ENCODE data around the gene B3GNT7.
"Not testable (repeated sequence)": the region's sequence is repeated elsewhere in the genome, so short reads cannot be mapped to it uniquely, and the experiment has no call there.

Gene B3GNT7

DNA sequence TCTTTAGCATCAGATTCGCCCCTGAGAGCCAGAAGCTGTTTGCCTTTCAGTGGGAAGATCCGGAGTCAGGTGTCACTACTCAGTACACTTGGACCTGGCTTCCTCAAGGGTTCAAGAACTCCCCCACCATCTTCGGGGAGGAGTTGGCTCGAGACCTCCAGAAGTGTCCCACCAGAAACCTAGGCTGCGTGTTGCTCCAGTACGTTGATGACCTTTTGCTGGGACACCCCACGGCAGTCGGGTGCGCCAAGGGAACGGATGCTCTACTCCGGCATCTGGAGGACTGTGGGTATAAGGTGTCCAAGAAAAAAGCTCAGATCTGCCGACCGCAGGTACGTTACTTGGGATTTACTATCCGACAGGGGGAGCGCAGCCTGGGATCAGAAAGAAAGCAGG lies 8.7 kb downstream of the B3GNT7 start:
- not testable (repeated sequence) for DNase-seq

DNA sequence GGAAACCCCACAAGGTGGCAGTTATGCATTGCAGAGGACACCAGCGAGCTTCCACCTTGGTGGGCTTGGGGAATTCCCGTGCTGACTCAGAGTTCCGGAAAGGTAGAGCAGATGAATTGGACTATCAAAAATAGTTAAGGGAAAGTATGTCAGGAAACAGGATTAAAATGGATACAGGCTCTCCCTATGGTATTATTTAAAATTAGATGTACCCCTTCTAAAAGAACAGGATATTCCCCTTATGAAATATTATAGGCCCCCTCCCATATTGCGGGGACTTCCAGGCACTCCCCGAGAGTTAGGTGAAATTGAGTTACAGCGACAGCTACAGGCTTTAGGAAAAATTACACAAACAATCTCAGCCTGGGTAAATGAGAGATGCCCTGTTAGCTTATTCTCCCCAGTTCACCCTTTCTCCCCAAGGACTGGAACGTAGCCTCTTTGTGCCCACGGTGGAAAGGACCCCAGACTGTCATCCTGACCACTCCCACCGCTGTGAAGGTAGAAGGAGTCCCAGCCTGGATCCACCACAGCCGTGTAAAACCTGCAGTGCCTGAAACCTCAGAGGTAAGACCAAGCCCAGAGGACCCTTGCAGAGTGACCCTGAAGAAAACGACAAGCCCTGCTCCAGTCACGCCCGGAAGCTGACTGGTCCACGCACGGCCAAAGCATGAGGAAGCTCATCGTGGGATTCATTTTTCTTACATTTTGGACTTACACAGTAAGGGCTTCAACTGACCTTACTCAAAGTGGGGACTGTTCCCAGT lies 10.3 kb downstream of the B3GNT7 start:
- not testable (repeated sequence) for DNase-seq

DNA sequence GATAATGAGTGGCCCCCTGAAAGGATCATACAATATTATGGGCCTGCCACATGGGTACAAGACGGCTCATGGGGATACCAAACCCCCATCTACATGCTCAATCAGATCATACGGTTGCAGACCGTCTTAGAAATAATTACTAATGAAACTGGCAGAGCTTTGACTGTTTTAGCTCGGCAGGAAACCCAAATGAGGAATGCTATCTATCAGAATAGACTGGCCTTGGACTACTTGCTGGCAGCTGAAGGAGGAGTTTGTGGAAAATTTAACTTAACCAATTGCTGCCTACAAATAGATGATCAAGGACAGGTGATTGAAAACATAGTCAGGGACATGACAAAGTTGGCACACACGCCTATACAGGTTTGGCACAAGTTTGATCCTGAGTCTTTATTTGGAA lies 12.2 kb downstream of the B3GNT7 start:
- DNase-seq: not testable (repeated sequence)

DNA sequence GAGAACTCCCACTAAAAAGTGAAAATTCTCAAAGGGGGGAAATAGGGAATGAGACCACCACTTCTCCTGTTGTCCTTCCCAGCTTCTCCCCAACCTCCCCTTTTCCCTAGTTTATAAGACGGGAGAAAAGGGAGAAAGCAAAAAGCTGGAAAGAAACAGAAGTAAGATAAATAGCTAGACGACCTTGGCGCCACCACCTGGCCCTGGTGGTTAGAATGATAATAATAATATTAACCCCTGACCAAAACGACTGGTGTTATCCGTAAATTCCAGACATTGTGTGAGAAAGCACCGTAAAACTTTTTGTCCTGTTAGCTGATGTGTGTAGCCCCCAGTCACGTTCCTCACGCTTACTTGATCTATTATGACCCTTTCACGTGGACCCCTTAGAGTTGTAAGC lies 12.8 kb downstream of the B3GNT7 start:
- DNase-seq: not testable (repeated sequence)

DNA sequence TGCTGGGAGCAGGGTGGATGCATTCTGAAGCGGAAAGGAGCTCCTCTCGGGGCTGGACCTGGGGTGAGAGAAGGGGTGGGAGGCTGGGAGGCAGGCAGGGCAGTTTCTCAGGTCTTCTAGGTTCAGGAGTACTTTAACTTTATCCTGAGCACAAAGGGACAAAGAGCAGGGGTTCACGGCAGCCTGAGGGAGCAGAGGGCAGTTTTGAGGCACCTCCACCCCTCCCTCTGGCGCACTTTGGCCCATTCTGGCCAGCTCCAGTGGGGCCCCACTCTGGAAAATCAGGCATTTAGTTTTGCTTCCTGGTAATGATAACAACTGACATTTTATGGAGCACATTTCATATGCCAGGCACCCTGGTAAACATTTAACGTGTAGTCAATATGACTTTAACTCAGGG lies 14.3 kb downstream of the B3GNT7 start:
- no peak for DNase-seq

DNA sequence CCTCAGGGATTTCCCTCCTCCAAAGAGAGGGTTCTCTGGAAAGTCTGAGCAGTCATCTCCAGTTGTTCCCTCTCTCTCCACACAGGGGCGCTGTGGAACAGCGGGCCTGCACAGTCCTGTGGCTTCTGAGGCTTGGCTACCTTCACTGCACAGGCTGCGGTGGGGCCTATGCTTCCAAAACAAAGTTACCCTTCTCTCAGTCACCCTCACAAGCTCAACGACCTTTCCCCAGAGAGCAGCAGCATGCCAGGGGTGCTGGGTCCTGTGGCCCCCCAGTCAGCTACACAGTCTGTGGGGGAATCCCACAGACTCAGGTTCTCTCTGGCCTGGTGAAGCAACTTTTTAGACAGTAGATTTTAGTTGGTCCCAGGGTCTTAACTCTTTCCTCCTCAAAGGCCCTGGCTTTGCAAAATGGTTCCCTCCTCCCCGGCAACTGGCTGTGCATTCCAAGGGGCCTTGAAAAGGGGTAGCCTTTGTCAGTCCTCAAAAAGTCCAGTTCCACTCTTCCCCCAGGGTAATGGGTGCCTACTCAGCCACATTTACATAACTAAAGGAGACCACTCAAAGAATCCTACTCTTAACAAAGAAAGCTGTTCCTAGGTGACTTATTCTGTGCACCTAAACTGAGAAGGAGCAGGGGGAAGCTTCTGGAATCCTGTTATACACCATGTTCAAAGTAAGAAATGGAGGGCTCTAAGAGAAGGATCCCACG lies 14.9 kb downstream of the B3GNT7 start:
- DNase-seq: no peak

DNA sequence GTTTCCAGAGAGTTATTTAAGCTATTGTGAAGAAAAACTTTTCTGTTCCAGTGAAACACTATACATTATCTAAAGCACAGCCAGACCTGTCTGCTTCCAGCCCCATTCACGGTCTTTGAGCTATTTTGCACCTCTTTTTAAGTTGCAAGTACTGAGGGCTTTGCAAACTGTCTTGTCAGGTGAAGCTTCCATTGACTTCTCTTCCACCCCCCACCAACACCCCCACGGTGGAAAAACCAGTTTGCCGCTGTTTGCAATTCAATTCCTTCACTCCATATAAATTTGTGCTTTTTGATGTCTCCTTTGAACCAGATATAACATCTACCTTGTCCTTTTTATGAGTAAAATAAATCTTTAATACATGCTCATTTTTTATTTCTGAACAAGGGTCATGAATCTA lies 15.7 kb downstream of the B3GNT7 start:
- no peak for DNase-seq

DNA sequence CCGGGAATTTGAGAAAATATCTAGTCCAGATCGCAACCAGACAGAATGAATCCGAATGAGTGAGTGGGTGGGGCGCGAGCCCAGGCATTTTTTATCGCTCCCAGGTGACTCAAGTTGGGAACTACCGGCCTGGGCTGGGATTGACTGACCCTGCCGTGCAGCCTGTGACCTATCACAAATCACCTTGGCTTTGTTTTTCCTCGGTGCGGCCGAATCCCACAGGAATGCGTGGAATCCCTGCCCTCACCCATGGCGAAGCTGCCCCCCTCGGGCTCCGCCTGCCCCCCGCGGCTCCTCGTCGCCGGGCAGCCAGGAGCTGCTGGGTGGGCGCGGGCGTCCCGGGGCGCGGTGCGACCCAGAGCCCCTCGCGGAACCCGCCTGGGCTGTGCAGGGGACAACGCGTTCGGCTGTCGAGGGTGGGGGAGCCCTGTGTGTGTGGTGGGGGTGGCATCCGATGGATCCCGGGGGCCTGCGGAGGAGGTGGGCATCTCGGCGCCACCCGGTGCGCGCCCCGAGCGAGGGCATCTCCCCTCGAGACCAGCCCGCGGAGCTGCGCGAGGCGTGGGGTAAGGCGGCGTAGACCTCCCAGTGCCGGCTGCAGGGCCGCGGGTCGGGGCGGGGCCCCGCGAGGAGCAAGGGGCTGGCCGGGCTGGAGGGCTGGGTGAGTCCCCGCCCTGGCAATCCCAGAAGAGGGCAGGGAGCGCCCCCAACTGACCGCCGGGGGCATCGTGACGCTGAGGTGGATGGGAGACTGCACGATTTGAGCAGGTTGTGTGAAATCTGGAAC lies 16.5 kb downstream of the B3GNT7 start:
- DNase-seq: peak; percentile 68

DNA sequence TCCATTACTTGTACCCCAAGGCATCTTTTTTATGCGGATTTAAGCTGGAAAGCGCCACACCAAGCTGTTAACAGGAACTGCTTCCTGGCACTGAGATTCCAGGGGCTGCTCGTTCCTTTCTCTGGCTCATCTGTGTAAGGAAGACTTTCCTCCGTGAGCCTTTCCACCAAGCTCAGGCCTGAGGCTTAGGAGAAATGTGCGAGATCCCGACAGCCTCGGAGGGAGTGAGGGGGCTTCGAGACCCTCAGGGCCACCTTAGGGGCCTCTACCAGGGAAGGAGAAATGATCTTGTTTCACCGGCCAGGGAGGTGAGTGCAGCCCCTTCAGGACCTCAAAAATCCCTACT lies 17.1 kb downstream of the B3GNT7 start:
- no peak for DNase-seq

DNA sequence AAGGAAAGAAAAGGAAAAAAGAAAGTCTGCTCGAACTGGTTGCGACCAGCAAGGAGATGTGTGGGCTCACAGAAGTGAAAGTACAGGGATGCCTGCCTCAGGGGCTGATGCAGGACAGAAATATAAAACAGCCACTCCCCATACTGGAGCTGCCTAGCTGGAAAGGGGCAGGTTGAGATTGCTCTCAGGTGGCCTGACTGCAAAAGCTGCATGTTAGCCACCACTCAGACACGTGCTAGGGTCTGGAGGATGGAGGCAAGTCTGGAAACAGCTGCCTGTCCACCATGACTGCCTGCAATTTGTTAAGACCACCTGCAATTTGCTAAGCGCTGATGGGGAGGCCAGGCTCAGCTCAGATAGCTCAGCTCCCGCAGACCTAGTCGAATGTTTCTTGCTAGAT lies 17.9 kb downstream of the B3GNT7 start:
- DNase-seq: no peak

DNA sequence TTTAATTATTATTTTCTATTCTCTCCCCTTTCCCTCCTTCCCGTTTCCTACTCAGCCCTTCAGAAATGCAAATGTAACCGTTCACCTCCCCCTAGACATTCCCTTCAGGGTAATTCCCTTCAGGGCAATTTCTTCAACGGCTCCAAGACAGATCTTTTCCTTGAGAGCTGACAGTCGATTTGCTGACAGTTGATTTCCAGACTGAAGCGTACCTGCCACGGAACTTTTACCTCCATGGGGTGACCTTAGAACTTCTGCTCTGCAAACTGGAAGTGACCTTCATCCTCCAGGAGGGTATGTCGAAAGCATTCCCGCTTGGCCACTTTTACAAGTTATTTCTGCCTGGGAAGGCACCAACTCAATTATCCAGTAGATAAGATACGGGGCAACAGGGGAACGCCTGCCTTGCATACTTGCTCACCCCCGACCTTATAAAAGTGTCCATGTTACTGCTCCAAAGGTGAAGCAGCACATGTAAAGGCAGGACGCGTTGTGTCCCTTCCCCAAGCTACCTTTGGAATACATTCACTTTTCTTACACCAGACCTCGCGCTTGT lies 18.5 kb downstream of the B3GNT7 start:
- no peak for DNase-seq

DNA sequence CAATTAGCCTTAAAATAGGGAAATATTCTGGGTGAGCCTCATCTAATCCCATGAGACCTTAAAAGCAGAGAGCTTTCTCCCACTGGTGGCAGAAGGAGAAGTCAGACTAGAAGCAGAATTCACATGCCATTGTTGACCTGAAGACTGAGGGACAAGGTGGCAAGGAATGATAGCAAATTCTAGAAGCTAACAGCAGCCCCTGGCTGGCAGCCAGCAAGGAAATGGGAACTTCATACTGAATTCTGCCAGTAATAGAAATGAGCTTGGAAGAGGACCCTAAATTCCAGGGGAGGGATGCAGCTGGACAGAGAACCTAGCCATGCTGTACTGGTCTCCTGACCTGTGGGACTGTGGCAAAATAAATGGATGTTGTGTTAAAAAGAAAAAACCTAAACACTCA lies 19.5 kb downstream of the B3GNT7 start:
- no peak for DNase-seq

DNA sequence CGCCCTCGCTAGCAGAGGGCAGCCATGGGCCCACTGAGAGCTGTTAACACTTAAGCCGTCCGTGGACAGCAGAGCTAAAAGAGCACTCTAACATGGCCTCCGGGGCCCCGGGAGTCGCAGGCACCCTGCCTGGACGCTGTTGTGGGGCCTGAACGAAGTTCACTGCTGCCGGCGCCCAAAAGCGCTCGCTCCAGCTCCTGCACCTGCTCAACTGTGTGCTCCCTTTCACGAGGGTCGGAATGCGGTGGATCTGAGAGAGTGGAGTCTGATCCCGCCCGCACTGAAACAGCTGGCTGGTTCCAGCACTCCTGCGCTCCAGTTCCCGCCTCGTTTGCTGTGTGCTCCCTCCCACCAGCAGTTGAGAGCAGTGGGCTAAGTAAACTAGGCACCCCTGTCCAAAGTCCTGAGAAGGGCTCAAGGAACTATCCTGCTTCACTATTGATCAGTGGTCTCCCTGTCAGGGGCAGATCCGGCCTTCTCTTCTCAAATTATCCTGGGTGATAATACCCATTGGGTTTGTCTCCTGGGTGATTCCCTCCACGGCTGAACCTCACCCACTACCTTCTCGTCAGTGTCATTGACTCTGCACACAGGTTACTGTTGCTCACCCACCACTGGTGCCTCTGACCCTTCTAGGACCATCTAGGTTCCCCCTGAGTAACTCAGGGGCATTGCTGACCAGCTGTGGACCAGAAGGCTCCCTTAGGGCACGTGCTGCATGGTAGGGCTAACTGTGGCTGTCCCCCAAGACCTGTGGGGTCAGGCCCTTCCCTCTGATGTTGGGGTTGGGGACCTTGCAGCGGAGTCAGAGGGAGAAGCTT lies 23.5 kb downstream of the B3GNT7 start:
- DNase-seq: no peak

DNA sequence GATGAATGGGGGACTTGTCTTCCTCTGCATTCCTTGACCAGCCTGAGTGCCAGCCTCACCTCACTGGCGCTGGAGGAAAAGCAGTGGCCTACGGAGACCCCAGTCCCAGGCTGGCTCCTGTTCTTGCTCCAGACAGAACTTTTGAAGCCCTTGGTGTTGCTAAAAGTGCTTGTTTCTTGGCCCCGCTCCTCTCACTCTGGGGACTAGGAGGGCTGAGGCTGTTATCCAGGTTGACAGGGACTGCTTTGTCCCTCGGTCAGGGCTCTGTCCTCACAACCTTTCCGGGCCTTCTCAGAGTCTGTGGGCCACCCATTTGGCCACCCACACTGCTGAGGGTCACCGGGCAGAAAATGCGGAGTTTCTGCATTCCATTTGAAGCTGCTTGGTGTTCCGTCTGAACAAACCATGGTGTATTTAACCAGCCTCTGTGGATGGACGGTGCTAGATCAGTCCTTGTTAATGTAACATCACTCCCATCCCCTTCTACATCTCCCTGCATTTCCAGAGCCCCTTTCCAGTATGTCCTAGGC lies 25.6 kb downstream of the B3GNT7 start:
- no peak for DNase-seq

DNA sequence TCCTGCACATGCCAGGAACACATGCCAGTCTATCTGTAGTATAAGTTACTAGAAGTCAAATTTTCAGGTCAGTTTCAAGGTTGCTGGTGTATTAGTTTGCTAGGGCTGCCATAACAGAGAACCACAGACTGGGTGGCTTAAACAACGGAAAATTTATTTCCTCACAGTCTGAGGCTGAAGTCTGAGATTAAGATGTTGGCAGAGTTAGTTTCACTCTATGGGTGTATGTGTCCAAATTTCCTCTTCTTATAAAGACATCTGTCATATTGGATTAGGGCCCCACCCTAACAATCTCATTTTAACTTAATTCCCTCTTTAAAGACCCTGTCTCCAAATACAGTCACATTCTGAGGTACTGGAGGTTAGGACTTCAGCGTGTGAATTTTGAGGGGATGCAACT lies 26.5 kb downstream of the B3GNT7 start:
- no peak for DNase-seq

DNA sequence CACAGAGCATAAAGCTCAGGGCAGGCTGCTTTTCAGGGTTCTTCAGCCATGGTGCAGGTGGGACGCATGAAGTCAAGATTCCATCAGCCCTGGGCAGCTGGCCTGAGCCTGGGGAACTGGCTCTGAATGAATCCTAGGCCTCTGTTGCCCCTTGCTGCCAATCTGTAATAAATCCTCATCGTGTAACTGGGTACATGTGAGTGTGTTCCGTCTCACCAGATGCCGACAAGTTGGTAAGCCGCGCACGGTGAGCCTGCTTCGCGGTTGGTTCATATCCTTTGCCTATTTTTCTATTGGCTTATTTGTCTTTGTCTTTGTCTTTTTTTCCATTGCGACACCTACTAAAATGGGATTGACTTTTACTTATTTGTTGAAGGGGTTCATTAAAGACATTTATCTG lies 27.7 kb downstream of the B3GNT7 start:
- DNase-seq: no peak

DNA sequence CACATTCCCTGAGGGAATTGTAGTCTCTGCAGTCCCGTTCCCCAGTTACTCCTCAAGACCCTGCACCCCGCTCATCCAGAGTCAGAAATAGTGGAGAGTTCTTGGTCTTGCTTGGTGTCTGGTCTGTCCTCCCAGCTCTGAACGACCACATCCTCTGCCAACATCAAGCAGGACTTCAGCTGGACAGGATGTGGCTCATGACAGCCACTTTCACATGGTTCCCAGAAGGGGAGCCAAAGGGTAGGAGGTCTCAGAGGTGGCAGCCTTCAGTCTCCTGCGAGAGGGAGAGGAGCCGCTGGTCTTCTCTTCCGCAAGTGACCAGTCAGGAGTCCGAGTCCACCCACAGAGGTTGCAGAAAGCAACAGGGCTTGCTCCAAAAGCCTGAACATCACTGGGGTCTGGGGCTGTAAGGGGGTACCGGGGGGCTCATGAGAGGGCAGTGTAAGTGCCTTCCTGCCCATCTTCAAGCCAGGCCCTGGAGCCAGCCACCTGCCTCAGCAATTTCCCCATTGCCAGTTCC lies 29.8 kb downstream of the B3GNT7 start:
- DNase-seq: no peak

DNA sequence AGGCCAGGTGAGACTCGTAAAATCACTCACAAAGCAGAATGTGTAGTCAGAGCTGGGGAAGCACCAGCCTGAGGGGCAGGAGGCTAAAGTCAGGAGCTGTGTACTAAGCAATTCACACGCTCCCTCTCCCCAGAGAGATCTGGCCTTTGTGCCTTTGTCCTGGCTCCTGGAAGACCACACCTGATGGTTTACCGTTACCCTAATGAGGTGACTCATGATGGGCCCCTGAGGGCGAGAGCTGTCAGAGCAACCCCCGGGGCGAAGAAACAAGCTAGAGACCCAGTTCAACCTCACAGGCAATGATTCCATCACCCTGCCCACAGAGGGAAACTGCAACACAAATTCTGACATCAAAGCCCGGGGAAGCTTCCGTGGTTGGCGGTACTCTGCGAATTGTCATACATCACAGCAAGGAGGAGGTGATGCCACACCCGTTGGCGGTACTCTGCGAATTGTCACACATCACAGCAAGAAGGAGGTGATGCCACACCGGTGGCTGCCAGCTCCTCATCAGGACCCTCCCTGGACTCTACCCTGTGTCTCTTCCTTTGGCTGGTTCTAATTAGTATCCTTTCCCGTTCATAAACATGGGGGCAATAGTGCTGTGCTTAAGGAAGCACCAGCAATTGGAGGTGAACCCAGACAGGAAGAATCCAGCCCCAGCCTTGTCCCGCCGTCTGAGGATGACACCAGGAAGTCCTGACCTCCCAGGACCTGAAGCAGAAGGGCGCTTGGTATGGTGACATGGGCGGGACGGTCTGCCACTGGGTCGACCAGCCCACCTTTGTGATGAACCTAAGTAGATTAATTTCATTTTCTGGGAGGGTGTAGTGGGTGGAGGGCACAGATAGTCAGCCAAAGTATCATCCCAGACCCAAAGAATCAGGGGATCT lies 30.5 kb downstream of the B3GNT7 start:
- no peak for DNase-seq

DNA sequence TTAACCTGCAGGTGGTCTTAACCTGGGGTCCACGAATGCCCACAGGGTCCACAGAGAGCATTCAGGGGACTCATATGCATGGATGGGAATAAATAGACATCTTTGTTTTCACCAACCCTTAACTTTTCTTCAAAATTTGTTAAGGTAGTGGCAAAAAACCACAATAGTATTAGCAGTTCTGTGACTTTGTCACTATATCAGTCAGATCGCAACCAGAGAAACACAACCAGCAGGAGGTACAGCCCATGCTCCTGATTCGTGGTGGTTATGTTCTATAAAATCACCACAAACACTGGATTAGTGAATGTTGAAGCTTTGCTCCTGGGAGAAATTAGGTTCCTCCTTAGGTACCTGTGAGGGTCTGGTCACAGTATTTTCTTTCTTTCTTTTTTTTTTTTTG lies 31.6 kb downstream of the B3GNT7 start:
- no peak for DNase-seq

DNA sequence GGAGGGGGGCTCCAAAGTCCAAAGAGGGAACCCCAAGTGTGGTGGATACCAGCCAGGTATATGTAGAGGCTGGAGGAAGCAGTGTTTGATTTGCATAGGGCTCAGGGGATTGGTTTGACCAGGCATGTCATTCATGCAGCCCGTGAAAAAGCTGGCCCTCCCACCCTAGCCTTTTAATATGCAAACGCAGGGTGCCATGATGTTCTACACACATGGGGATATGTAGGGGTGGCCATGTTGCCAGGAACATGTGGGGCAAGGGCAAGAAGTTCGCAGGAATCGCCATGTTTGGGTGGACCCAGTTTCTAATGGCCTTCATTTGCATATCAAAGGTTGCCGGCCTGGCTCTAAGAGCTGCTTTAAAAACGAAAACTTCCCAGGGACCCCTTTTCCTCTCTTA lies 33.6 kb downstream of the B3GNT7 start:
- no peak for DNase-seq

DNA sequence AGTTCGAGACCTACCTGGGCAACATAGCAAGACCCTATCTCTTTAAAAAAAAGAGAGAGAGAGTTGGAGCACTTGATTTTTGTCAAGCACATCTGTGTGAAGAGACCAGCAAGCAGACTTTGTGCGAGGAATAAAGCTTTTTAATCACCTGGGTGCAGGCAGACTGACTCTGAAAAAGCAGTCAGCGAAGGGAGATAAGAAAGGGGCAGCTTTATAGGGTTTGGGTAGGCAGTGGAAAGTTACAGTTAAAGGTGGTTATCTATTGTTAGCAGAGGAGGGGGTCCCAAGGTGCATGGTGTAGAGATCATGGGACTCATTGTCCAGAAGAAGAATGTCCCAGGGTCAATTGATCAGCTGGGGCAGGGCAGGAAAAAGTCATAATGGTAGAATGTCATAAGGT lies 34.4 kb downstream of the B3GNT7 start:
- DNase-seq: no peak

Measured in NCI-H526 treated with DMSO at 0.1 percent for 48 hours (cell line).